ENCODE measurements around the gene NRL.

NRL gene

GRCh38 chr14:24064856-24065255 is 49.9 kb downstream of the NRL start:
- Histone ChIP-seq H3K27me3 (ENCODE audit: insufficient read depth, low read depth, severe bottlenecking) (no peaks in the 10 kb centered on the region), H3K36me3 (no peaks in the 10 kb centered on the region), H3K9me3 (ENCODE audit: severe bottlenecking) (no peaks in the 10 kb centered on the region), H3K4me3 (ENCODE audit: low read depth, low read length) (no peak overlapping the region), H3K27ac (no peak overlapping the region)
- no peak for DNase-seq
- TF ChIP-seq CTCF (IDR thresholded peaks at IDR 0.05; ENCODE audit: low read depth, low read length): no peak

GRCh38 chr14:24064091-24064795 is 50.5 kb downstream of the NRL start:
- no peaks in the 10 kb centered on the region for H3K36me3 ChIP-seq
- DNase-seq: no peak
- no peak overlapping the region for H3K4me3 ChIP-seq (ENCODE audit: low read depth, low read length)
- no peak overlapping the region for H3K27ac ChIP-seq
- H3K27me3 ChIP-seq (ENCODE audit: insufficient read depth, low read depth, severe bottlenecking): no peaks in the 10 kb centered on the region
- no peak for TF ChIP-seq CTCF (IDR thresholded peaks at IDR 0.05; ENCODE audit: low read depth, low read length)
- H3K9me3 ChIP-seq (ENCODE audit: severe bottlenecking): no peaks in the 10 kb centered on the region

GRCh38 chr14:24063263-24063836 is 51.4 kb downstream of the NRL start:
- no peak for DNase-seq
- Histone ChIP-seq H3K9me3 (ENCODE audit: severe bottlenecking) (no peaks in the 10 kb centered on the region), H3K36me3 (no peaks in the 10 kb centered on the region), H3K27ac (no peak overlapping the region), H3K4me3 (ENCODE audit: low read depth, low read length) (no peak overlapping the region), H3K27me3 (ENCODE audit: insufficient read depth, low read depth, severe bottlenecking) (no peaks in the 10 kb centered on the region)
- TF ChIP-seq CTCF (IDR thresholded peaks at IDR 0.05; ENCODE audit: low read depth, low read length): no peak

GRCh38 chr14:24062216-24062980 is 52.4 kb downstream of the NRL start:
- H3K27ac ChIP-seq: no peak overlapping the region
- no peaks in the 10 kb centered on the region for H3K9me3 ChIP-seq (ENCODE audit: severe bottlenecking)
- no peak overlapping the region for H3K4me3 ChIP-seq (ENCODE audit: low read depth, low read length)
- DNase-seq: no peak
- no peaks in the 10 kb centered on the region for H3K27me3 ChIP-seq (ENCODE audit: insufficient read depth, low read depth, severe bottlenecking)
- no peak for TF ChIP-seq CTCF (IDR thresholded peaks at IDR 0.05; ENCODE audit: low read depth, low read length)
- H3K36me3 ChIP-seq: no peaks in the 10 kb centered on the region

- Histone ChIP-seq H3K4me3 (ENCODE audit: low read depth, low read length) (no peak overlapping the region), H3K9me3 (ENCODE audit: severe bottlenecking) (no peaks in the 10 kb centered on the region), H3K27ac (no peak overlapping the region), H3K27me3 (ENCODE audit: insufficient read depth, low read depth, severe bottlenecking) (no peaks in the 10 kb centered on the region), H3K36me3 (no peaks in the 10 kb centered on the region)
- no peak for DNase-seq
- TF ChIP-seq CTCF (IDR thresholded peaks at IDR 0.05; ENCODE audit: low read depth, low read length): no peak
These were observed 53.5 kb downstream of the NRL start for GRCh38 chr14:24060984-24061913.

Data from WERI-Rb-1 (cell line).